Astrocyte (in vitro differentiated cells and primary cell): ENCODE results near the gene NCMAP.
"Not testable (repeated sequence)": the region's sequence is repeated elsewhere in the genome, so short reads cannot be mapped to it uniquely, and the experiment has no call there.

Source experiments
- CTCF ChIP-seq: IDR thresholded peaks from 2 replicates; pipeline ENCODE4 v1.5.1; 2011; ENCODE audit warnings: low read depth, mild to moderate bottlenecking, inconsistent platforms, low read length, moderate library complexity; ENCODE audit not compliant: insufficient read depth
- EZH2 ChIP-seq: IDR thresholded peaks from 2 replicates; pipeline ENCODE4 v1.6.1; 2012; ENCODE audit warnings: mild to moderate bottlenecking, low read length, inconsistent platforms; ENCODE audit not compliant: insufficient read depth

- not testable (repeated sequence) for TF ChIP-seq CTCF, EZH2
Measured at GRCh38 chr1:24529292-24529691, 26.6 kb upstream of the NCMAP start.
